Esophagus squamous epithelium (tissue), 5 donors: Measurements from ENCODE around the gene LSP1. TPM values are rescaled to one million over a fixed set of nuclear protein-coding genes. Genes with fewer than 3 reads are reported as not detected.
A peak's percentile ranks its signal among the peaks of the same experiment; 100 is the strongest.

Experiments used
- DNase-seq: peaks from one replicate; lab custom pipeline; 2025; lab: John Stamatoyannopoulos, UW
- H3K27ac ChIP-seq, 4 donors: fragments of 200-600 bp; sonication (generic); one replicate each; pipeline ENCODE4 v1.5.1; 2016 to 2019; ENCODE audit warnings: mild to moderate bottlenecking in 1 of 4
- H3K27me3 ChIP-seq, 4 donors: fragments of 200-600 bp; sonication (generic); 1 replicate in 3 of 4; 2 replicates in 1 of 4; pipeline versions ENCODE4 v1.5.1 to v1.6.0; 2017 to 2021; ENCODE audit warnings: antibody characterized with exemption in 1 of 4
- H3K36me3 ChIP-seq, 3 donors: fragments of 200-600 bp; sonication (generic); one replicate each; pipeline ENCODE4 v1.5.1; 2016 to 2019
- H3K4me1 ChIP-seq, 3 donors: fragments of 200-600 bp; sonication (generic); one replicate each; pipeline ENCODE4 v1.5.1; 2017 to 2019
- H3K4me3 ChIP-seq, 4 donors: fragments of 200-600 bp; sonication (generic); 1 replicate in 3 of 4; 2 replicates in 1 of 4; pipeline ENCODE4 v1.5.1; 2016 to 2019; ENCODE audit warnings: mild to moderate bottlenecking in 2 of 4, moderate library complexity in 1 of 4
- H3K9me3 ChIP-seq, 3 donors: fragments of 200-600 bp; sonication (generic); one replicate each; pipeline ENCODE4 v1.5.1; 2016 to 2019
- POLR2A ChIP-seq, 4 donors: fragments of 450-650 bp; IDR thresholded peaks; one replicate each; pipeline ENCODE4 v1.6.1; 2017; ENCODE audit warnings: antibody characterized with exemption in 4 of 4, mild to moderate bottlenecking in 4 of 4, moderate library complexity in 3 of 4
- WGBS, 2 donors: methylation state at CpG; one replicate each; pipeline ENCODE4 v1.1.5; 2018; 5-methylcytosine and 5-hydroxymethylcytosine counted together
- intact Hi-C: fragments of 100-400 bp; cut with DNase I; formaldehyde crosslinking; loops from one replicate; pipeline ENCODE4 v1.15.0; 2022
- total RNA-seq, 4 donors: library from RNA; depleted of rRNA; stranded (reverse); fragments of >200 nt; gene quantifications; one replicate each; pipeline ENCODE4 v1.1.0, GENCODE V29; 2016
- TF ChIP-seq, protein P1 (sequence below), 6 experiments: fragments of 450-650 bp in 4 of 6; fragments of 200-600 bp in 2 of 6; sonication (generic) in 2 of 6; IDR thresholded peaks; one replicate each; pipeline ENCODE4 v1.5.1; 2016 to 2019; ENCODE audit warnings: antibody characterized with exemption in 6 of 6, mild to moderate bottlenecking in 4 of 6, moderate library complexity in 4 of 6
- donor health status: DM: yes; HTN: yes; CAD: no.

The LSP1 gene
- total RNA-seq, 4 donors from 2014 or later, result 23.3 to 75.9 (median 46.4) TPM

DNA sequence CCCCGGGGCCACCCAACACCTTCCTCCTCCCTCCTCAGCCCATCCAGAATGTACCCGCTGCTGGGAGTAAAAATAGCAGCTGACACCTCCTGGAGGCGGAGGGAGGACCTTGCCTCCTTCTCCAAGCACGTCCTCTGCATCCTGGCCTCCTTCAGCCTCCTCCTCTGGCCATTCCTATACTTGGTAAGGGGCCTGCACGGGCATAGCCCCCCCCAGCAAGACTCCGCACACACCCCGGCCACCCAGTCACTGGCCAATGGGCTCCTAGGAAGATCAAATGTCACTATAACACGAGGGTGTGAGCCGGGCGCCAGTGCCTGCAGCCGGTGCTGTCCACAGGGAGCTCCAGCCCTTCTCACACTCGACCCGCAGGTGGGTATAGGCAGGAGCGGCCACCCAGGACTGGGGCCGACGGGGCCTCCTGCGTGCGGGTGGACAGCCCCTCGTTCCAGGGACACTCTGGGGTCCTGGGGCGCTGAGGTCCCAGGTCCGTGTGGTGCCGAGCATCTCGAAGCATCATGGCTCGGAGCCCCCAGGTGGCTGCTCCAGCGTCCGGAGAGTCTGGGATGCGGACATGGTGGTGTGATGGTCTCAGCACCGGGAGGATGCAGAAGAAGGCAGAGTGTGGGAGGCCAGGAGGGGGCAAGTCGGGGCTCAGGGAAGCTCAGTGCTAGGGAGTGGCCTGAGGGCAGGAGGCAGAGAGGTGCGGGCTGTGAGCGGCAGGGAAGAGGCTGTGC is 66.7 kb downstream of the LSP1 start, which contains the start of gene TNNT3:
Gene TNNT3 (plus strand): TSS at position 313 of the 737 bp plus-strand sequence. CDS start 3,172 bp downstream, outside the sequence.
- H3K4me1 ChIP-seq, result peaks cover 11 to 65% (median 26%) of the 10 kb centered on the region in 3 donors
- H3K36me3 ChIP-seq, result no peaks in the 10 kb centered on the region
- peaks cover 0 to 19% (median 0%) of the 10 kb centered on the region in 4 donors for H3K27me3 ChIP-seq
- no peak within 1 kb of the TSS for H3K27ac ChIP-seq
- WGBS, 2 donors, result 35 to 85% methylated on average over 3 to 4 of the region's 31 CpGs
- TF ChIP-seq POLR2A (IDR thresholded peaks at IDR 0.05), result no peak
- TF ChIP-seq, protein P1, sequence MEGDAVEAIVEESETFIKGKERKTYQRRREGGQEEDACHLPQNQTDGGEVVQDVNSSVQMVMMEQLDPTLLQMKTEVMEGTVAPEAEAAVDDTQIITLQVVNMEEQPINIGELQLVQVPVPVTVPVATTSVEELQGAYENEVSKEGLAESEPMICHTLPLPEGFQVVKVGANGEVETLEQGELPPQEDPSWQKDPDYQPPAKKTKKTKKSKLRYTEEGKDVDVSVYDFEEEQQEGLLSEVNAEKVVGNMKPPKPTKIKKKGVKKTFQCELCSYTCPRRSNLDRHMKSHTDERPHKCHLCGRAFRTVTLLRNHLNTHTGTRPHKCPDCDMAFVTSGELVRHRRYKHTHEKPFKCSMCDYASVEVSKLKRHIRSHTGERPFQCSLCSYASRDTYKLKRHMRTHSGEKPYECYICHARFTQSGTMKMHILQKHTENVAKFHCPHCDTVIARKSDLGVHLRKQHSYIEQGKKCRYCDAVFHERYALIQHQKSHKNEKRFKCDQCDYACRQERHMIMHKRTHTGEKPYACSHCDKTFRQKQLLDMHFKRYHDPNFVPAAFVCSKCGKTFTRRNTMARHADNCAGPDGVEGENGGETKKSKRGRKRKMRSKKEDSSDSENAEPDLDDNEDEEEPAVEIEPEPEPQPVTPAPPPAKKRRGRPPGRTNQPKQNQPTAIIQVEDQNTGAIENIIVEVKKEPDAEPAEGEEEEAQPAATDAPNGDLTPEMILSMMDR (IDR thresholded peaks at IDR 0.05), result no peak
- intact Hi-C loops, result loop anchor here (10.0 kb wide), 2 partner anchors 75 to 225 kb away; partner anchors contain the start of gene KRTAP5-6
- H3K4me3 ChIP-seq, result no peak within 1 kb of the TSS
- H3K9me3 ChIP-seq, result no peaks in the 10 kb centered on the region
- no peak for DNase-seq

DNA sequence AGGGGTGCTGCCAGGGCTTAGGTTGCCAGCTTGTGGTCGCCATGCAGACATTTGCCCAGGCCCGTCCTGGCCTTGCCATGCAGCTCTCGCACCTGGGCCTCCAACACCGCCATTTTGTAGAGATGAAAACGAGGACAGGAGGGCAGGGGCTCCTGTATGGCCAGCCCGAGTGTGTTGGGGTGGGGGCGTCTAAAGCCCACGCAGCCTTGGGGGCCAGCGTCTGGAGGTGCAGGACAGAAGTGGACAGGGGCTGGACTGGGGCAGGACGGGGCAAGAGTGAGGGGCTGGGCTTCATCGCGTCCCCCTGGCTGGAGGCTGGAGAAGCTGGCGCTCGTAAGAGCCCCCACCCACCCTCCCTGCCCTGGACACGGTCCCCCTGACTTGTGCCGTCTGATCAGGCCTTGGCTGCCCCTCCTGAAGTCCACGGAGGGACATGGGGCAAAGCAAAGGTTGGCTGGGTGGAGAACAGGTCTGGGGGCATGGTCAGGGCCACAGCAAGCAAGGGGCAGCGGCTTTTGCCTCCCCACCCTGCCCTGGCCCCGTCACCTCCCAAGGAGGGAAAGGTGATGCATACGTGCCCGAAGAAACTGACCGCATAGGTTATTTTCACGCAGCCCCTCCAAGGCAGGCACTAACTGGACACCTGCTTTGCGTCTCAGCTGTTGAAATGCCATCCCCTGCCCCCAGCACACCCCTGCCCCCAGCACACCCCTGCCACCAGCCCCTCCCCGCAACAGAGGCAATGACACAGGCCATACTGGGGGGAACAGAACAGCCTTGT is 67.4 kb downstream of the LSP1 start:
- WGBS, 2 donors, result 74 to 82% methylated on average over 7 to 13 of the region's 25 CpGs
- Histone ChIP-seq H3K36me3 (no peaks in the 10 kb centered on the region), H3K27me3 (peaks cover 0 to 19% (median 0%) of the 10 kb centered on the region in 4 donors), H3K4me1 (peaks cover 12 to 72% (median 30%) of the 10 kb centered on the region in 3 donors), H3K9me3 (no peaks in the 10 kb centered on the region), H3K27ac (no peak overlapping the region), H3K4me3 (no peak overlapping the region)
- TF ChIP-seq, protein P1 (IDR thresholded peaks at IDR 0.05), result no peak
- TF ChIP-seq POLR2A (IDR thresholded peaks at IDR 0.05), result no peak
- intact Hi-C loops, result loop anchor here (10.0 kb wide), 2 partner anchors 76 to 226 kb away; partner anchors contain the start of gene KRTAP5-6
- DNase-seq, result no peak

DNA sequence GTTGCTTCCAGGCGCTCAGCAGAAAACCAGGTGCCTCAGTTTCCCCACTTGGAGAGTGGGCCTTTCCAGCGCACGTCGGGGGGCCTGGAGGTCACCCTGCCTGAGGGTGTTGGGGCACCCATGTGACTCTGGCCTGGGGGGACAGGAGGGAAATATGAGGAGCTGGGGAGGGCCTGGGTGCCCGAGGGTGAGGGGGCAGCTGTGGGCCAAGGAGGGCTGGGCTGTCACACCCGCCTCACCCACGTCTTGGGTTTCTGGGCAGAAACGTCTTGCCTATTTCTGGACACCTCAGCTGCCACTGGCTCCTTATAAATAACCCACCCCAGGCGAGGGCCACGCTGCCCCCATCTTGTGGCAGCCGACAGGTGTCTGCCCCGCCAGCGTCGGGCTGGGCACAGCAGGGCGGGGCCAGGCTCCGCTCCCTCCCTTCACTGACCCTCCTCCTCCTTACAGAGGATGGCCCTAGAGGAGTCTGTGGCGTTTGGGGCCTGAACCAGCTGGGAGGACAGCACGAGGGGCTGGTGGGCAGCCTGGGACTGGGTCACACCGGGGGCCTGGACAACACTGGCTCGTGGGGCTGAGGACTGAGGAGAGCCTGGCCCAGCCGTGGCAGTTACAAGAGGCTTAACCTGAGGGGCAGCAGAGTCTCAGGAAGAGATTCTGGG is 68.2 kb downstream of the LSP1 start:
- Histone ChIP-seq H3K4me3 (no peak overlapping the region), H3K36me3 (no peaks in the 10 kb centered on the region), H3K27ac (peak overlapping the region in 3 of 4 donors; percentile 51 to 72 (median 55)), H3K9me3 (no peaks in the 10 kb centered on the region), H3K27me3 (peaks cover 0 to 19% (median 0%) of the 10 kb centered on the region in 4 donors), H3K4me1 (peaks cover 12 to 80% (median 30%) of the 10 kb centered on the region in 3 donors)
- TF ChIP-seq, protein P1 (IDR thresholded peaks at IDR 0.05), result no peak
- 32 to 77% methylated on average over 7 to 16 of the region's 21 CpGs for WGBS, 2 donors
- no peak for DNase-seq
- intact Hi-C loops, result loop anchor here (10.0 kb wide), 2 partner anchors 76 to 226 kb away; partner anchors contain the start of gene KRTAP5-6

DNA sequence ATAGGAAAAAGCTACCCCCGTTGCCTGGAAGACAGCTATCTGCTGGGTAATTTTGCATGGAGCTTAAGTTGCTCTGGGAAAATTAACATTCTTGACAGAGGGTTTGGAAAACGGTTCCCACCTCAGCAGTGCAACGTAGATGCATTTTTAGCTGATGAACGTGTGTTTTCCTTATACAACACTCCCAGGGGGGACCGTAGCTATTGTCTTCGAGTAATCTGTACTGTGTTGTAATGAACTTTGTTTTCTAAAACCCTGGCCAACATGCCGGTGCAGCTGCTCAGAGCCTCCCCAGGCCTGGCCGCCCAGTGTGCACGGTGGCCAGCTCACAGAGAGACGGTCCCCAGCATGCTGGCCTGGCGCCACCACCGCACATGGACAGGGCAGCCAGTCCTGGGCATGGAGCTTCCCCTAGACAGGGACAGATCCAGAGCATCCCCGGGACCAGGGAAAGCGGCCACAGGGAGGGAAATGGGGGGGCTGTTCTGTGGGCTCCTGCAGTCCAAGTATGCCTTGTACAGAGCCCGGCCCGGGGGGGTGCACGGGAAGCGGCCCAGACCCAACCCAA is 68.8 kb downstream of the LSP1 start:
- intact Hi-C loops, result loop anchor here (10.0 kb wide), 2 partner anchors 77 to 227 kb away; partner anchors contain the start of gene KRTAP5-6
- 32 to 35% methylated on average over 7 of the region's 18 CpGs for WGBS, 2 donors
- peak overlapping the region in 3 of 4 donors; percentile 51 to 72 (median 55) for H3K27ac ChIP-seq

More for the DNA sequence above, 68.8 kb downstream of the LSP1 start:
- H3K36me3 ChIP-seq, result no peaks in the 10 kb centered on the region
- H3K27me3 ChIP-seq, result peaks cover 0 to 19% (median 0%) of the 10 kb centered on the region in 4 donors
- no peaks in the 10 kb centered on the region for H3K9me3 ChIP-seq
- no peak for DNase-seq
- peaks cover 12 to 86% (median 30%) of the 10 kb centered on the region in 3 donors for H3K4me1 ChIP-seq
- no peak overlapping the region for H3K4me3 ChIP-seq
- no peak for TF ChIP-seq POLR2A (IDR thresholded peaks at IDR 0.05)
- TF ChIP-seq, protein P1 (IDR thresholded peaks at IDR 0.05), result no peak
